PC-9 (cell line): Measurements from ENCODE around the gene NFASC. TPM values are rescaled to one million over a fixed set of nuclear protein-coding genes. Genes with fewer than 3 reads are reported as not detected.

Source experiments
- BruUV-seq: library from RNA; stranded (reverse); fragments of 400-500 nt; replicated peaks from 2 replicates; lab custom pipeline; 2021; lab: Mats Ljungman, UMichigan
- CTCF ChIA-PET: fragments of 300-600 bp; sonication (Branson Sonifier 250); formaldehyde crosslinking; loops from one replicate; lab custom pipeline; 2022; ENCODE audit warnings: antibody characterized with exemption; lab: Charles Lee
- POLR2A ChIA-PET: fragments of 300-600 bp; sonication (Branson Sonifier 250); formaldehyde crosslinking; loops from one replicate; lab custom pipeline; 2022; ENCODE audit warnings: antibody characterized with exemption; ENCODE audit not compliant: unreplicated experiment; lab: Charles Lee
- DNase-seq, 2 experiments: peaks; one replicate each; pipeline versions ENCODE4 v3.0.0 to v3.0.0-alpha.2; 2015 to 2022; ENCODE audit warnings: mixed read lengths in 1 of 2
- H2AFZ ChIP-seq: fragments of 200-600 bp; sonication (generic); 2 replicates; pipeline ENCODE4 v1.8.1; 2017; ENCODE audit warnings: antibody characterized with exemption
- H3F3A ChIP-seq: fragments of 200-600 bp; sonication (generic); 2 replicates; pipeline ENCODE4 v1.8.1; 2017; ENCODE audit warnings: antibody characterized with exemption, mild to moderate bottlenecking, low read depth; ENCODE audit not compliant: insufficient read depth
- H3K27ac ChIP-seq: fragments of 200-600 bp; sonication (generic); 2 replicates; pipeline ENCODE4 v1.6.1; 2016; ENCODE audit warnings: mixed run types
- H3K27me3 ChIP-seq: fragments of 200-600 bp; sonication (generic); 2 replicates; pipeline ENCODE4 v1.6.1; 2016; ENCODE audit warnings: low read depth, mixed run types; ENCODE audit not compliant: insufficient read depth
- H3K36me3 ChIP-seq: fragments of 200-600 bp; sonication (generic); 2 replicates; pipeline ENCODE4 v1.6.1; 2016; ENCODE audit warnings: low read depth, mixed run types
- H3K4me1 ChIP-seq: fragments of 200-600 bp; sonication (generic); replicated peaks from 2 replicates; pipeline ENCODE4 v1.6.1; 2016; ENCODE audit warnings: mixed run types; ENCODE audit not compliant: insufficient read depth
- H3K4me2 ChIP-seq: fragments of 200-600 bp; sonication (generic); 2 replicates; pipeline ENCODE4 v1.6.1; 2017; ENCODE audit warnings: mixed run types
- H3K4me3 ChIP-seq: fragments of 200-600 bp; sonication (generic); 2 replicates; pipeline ENCODE4 v1.6.1; 2016; ENCODE audit warnings: mixed run types
- H3K79me2 ChIP-seq: fragments of 200-600 bp; sonication (generic); 2 replicates; pipeline ENCODE4 v1.6.1; 2017; ENCODE audit warnings: low read depth, mixed run types
- H3K9me2 ChIP-seq: fragments of 200-600 bp; sonication (generic); 2 replicates; pipeline ENCODE4 v1.8.1; 2017; ENCODE audit warnings: mild to moderate bottlenecking; ENCODE audit not compliant: insufficient read depth
- H3K9me3 ChIP-seq: fragments of 200-600 bp; sonication (generic); 2 replicates; pipeline ENCODE4 v1.8.1; 2016; ENCODE audit warnings: low read depth; ENCODE audit not compliant: insufficient read depth
- H4K20me1 ChIP-seq: fragments of 200-600 bp; sonication (generic); 2 replicates; pipeline ENCODE4 v1.8.1; 2017; ENCODE audit not compliant: insufficient read depth
- EZH2 ChIP-seq: fragments of 200-600 bp; sonication (generic); IDR thresholded peaks from 2 replicates; pipeline ENCODE4 v1.8.0; 2017; ENCODE audit warnings: antibody characterized with exemption, low read depth
- intact Hi-C: fragments of 100-400 bp; cut with micrococcal nuclease; formaldehyde crosslinking; loops from one replicate; pipeline ENCODE4 v1.10.0; 2022; ENCODE audit not compliant: unreplicated experiment
- total RNA-seq: library from RNA; stranded (reverse); gene quantifications from 2 replicates; pipeline ENCODE4 v1.2.3, GENCODE V29; 2021
- TF ChIP-seq, protein P1 (sequence below): fragments of 200-600 bp; sonication (generic); conservative IDR thresholded peaks from 2 replicates; pipeline ENCODE4 v1.6.1; 2017; ENCODE audit warnings: mixed run types, antibody characterized with exemption, mild to moderate bottlenecking, moderate library complexity

Gene NFASC
- total RNA-seq, 1 experiment from 2014 or later: not detected

DNA sequence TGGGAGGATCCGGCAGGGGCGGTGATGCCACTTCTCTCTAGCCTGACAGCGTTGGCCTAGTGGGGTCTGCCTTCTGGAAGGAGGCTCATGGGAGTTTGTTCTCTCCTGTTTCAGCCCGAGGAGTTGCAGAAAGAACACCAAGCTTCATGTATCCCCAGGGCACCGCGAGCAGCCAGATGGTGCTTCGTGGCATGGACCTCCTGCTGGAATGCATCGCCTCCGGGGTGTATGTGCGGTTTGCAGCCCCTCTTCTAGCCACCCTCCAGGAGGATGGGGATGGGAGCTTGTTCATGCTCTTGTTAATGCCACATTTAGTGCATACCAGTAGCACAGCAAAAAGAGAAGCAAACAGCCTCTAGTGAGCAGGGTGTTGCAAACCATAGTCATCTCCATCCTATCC, 97.5 kb downstream of the NFASC start:
- Histone ChIP-seq H3K9me2 (no peaks in the 10 kb centered on the region), H2AFZ (no peak overlapping the region), H3K4me1 (no peaks in the 10 kb centered on the region), H3K27me3 (peaks cover 90% of the 10 kb centered on the region), H3K9me3 (no peaks in the 10 kb centered on the region), H3K27ac (no peak overlapping the region), H3K36me3 (no peaks in the 10 kb centered on the region), H3K79me2 (no peaks in the 10 kb centered on the region), H3F3A (no peaks in the 10 kb centered on the region), H4K20me1 (no peaks in the 10 kb centered on the region), H3K4me3 (no peak overlapping the region), H3K4me2 (no peak overlapping the region)
- no TSS peak for BruUV-seq
- intact Hi-C loops: no loop called here
- no peak for TF ChIP-seq EZH2
- TF ChIP-seq, protein P1, sequence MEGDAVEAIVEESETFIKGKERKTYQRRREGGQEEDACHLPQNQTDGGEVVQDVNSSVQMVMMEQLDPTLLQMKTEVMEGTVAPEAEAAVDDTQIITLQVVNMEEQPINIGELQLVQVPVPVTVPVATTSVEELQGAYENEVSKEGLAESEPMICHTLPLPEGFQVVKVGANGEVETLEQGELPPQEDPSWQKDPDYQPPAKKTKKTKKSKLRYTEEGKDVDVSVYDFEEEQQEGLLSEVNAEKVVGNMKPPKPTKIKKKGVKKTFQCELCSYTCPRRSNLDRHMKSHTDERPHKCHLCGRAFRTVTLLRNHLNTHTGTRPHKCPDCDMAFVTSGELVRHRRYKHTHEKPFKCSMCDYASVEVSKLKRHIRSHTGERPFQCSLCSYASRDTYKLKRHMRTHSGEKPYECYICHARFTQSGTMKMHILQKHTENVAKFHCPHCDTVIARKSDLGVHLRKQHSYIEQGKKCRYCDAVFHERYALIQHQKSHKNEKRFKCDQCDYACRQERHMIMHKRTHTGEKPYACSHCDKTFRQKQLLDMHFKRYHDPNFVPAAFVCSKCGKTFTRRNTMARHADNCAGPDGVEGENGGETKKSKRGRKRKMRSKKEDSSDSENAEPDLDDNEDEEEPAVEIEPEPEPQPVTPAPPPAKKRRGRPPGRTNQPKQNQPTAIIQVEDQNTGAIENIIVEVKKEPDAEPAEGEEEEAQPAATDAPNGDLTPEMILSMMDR: no peak
- ChIA-PET POLR2A (interaction anchor here (0.6 kb wide), 1 partner anchor 57 kb away, joined by 5 read pairs; no protein-coding TSS in a partner anchor), CTCF (no interaction called here)
- DNase-seq: no peak

DNA sequence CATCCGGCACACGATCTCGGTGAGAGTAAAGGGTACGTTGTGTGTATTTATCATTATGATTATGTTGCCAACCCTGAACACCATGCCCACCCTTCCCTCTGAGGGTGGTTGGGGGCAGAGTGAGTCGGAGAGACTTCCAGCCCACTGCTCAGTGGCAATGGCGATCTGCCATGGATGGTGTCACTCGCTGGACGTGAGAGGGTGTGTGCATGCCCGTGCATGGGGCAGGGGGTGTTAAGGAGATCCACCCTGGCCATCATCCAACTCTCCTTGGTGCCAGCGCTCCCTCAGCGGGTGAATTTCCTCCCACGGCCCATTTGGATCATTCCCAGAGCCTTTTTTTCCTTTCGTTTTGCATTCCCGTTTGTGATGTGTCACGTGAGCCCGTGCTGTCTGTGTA, 98.3 kb downstream of the NFASC start:
- no TSS peak for BruUV-seq
- DNase-seq: no peak
- Histone ChIP-seq H3K4me2 (no peak overlapping the region), H3F3A (no peaks in the 10 kb centered on the region), H3K36me3 (no peaks in the 10 kb centered on the region), H2AFZ (no peak overlapping the region), H3K79me2 (no peaks in the 10 kb centered on the region), H3K4me3 (no peak overlapping the region), H3K4me1 (no peaks in the 10 kb centered on the region), H3K27ac (no peak overlapping the region), H4K20me1 (no peaks in the 10 kb centered on the region), H3K9me3 (no peaks in the 10 kb centered on the region), H3K27me3 (peaks cover 90% of the 10 kb centered on the region), H3K9me2 (no peaks in the 10 kb centered on the region)
- CTCF ChIA-PET: no interaction called here
- POLR2A ChIA-PET: interaction anchor here (0.6 kb wide), 1 partner anchor 160 kb away, joined by 3 read pairs; no protein-coding TSS in a partner anchor
- intact Hi-C loops: no loop called here
- TF ChIP-seq, protein P1: no peak
- TF ChIP-seq EZH2: no peak

DNA sequence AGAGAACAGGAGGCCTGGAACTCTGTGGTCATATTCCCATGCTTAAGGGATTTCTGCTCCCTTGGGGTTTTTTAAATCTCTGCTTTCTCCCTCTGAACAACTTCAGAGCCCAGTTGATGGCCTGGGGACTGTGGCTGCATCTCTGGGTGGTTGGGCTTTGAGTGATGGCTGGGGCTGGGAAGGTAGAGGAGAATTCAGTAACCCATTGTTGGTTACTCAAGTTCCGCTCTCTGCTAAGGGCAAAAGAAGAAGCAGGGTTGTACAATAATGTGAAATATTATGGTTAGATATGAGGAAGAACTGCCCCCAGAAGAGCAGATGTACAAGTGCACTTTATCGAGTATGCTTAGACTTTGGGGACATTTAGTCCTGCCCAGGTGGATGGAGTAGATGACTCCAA, 100.3 kb downstream of the NFASC start:
- Histone ChIP-seq H2AFZ (no peak overlapping the region), H3K36me3 (no peaks in the 10 kb centered on the region), H3K27me3 (peaks cover 85% of the 10 kb centered on the region), H4K20me1 (no peaks in the 10 kb centered on the region), H3K27ac (no peak overlapping the region), H3K4me2 (no peak overlapping the region), H3K9me3 (no peaks in the 10 kb centered on the region), H3K79me2 (no peaks in the 10 kb centered on the region), H3K4me3 (no peak overlapping the region), H3K9me2 (no peaks in the 10 kb centered on the region), H3F3A (no peaks in the 10 kb centered on the region), H3K4me1 (no peaks in the 10 kb centered on the region)
- no peak for TF ChIP-seq EZH2
- TF ChIP-seq, protein P1: no peak
- BruUV-seq: no TSS peak
- CTCF ChIA-PET: no interaction called here
- intact Hi-C loops: no loop called here
- POLR2A ChIA-PET: no interaction called here
- DNase-seq: no peak
